SH-SY5Y (cell line): ENCODE results near the gene PAX7.

Source experiments
- GATA2 ChIP-seq: IDR thresholded peaks from 2 replicates; pipeline ENCODE4 v1.6.1; 2011; ENCODE audit warnings: mild to moderate bottlenecking, low read depth, low read length
- GATA3 ChIP-seq: IDR thresholded peaks from 2 replicates; pipeline ENCODE4 v1.6.1; 2011; ENCODE audit warnings: low read depth, mild to moderate bottlenecking, low read length, moderate library complexity

GRCh38 chr1:18778437-18778836 is 147.8 kb downstream of the PAX7 start:
- TF ChIP-seq GATA2 (no peak; the same call in 1 of the 2 replicates), GATA3 (no peak)
